Measurements from ENCODE around the gene RIC8A. TPM values are rescaled to one million over a fixed set of nuclear protein-coding genes. Genes with fewer than 3 reads are reported as not detected.

RIC8A gene
- total and polyA plus RNA-seq, 2 of the 13 experiments (the other 11 are each of a cell fraction or from before 2014, with no cell fraction given) = 62.1 to 63.8 TPM

DNA sequence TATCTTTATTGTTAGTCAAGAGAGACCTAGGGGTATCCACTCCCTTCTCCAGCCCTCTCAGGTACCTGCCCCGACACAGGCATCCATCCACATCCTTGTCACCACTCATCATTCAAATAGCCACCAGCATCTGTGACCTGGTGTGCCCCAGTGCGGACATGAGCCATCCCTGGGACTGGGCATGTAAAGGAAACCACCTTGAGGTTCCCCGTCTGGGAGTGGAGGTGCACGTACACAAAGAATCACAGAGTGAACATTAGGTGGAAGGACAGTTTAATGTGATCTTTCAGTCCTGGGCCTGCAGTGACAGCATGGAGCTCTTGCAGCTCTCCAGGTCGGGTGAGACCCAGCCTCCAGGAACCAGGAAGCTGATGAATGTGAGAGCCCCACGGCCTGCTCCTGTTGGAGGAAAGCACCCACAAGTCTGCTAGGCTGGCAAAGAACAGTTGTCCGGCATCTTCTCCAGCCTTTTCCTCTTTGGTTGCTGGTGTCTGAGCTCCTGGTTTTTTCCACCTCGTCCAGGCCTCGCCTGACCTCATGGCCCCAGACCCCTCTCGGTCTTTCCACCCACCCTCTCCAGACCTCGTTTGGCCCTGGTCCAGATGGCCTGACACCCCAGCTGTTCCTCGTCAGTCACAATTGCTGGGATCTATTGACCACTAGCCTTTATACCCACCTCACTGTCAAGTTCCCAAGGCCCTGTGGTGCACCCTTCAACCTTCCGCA, 45.8 kb downstream of the RIC8A start:
- ChIA-PET CTCF (ENCODE audit: low intra/inter-chr PET ratio, low total read pairs) (no interaction called here), POLR2A (no interaction called here)
- intact Hi-C loops (cut with micrococcal nuclease; ENCODE audit: unreplicated experiment) = no loop called here
- Histone ChIP-seq H3K4me2 (ENCODE audit: low read depth, low read length) (no peak overlapping the region), H3K4me1 (ENCODE audit: insufficient read depth, low read length) (peaks cover 8% of the 10 kb centered on the region; the same call in 1 of the 2 replicates), H3K36me3 (replicated peaks in 1 of 2; ENCODE audit: control insufficient read depth in 1 of 2, insufficient read depth in 2 of 2, low read length in 2 of 2) (peaks cover 28 to 40% of the 10 kb centered on the region in 2 experiments; a peak in 4 of 5 replicates), H3K79me2 (ENCODE audit: insufficient read depth, low read length) (no peaks in the 10 kb centered on the region), H3K27ac (ENCODE audit: extremely low read length, insufficient read depth, low read length) (no peak overlapping the region), H3K9me3 (ENCODE audit: low read length) (no peaks in the 10 kb centered on the region), H3K27me3 (ENCODE audit: control insufficient read depth in 1 of 2, insufficient read depth in 2 of 2, low read length in 2 of 2) (no peaks in the 10 kb centered on the region), H3K4me3 (replicated peaks in 1 of 3; ENCODE audit: insufficient read depth in 1 of 3, low read depth in 2 of 3, low read length in 3 of 3) (no peak overlapping the region), H4K20me1 (ENCODE audit: insufficient read depth, low read length) (no peaks in the 10 kb centered on the region), H3K9ac (ENCODE audit: insufficient read depth, low read depth, low read length) (no peak overlapping the region), H2AFZ (ENCODE audit: low read length) (no peak overlapping the region)
- BruUV-seq (replicated peaks) = no TSS peak
- TF ChIP-seq RBM22 (optimal IDR thresholded peaks at IDR 0.05; ENCODE audit: low read length) (peak; percentile 72), JUN (CRISPR knock-in tag; IDR thresholded peaks at IDR 0.05) (no peak)
- ATAC-seq (no peak), DNase-seq (ENCODE audit: low spot score) (no peak), FAIRE-seq (no peak)
- WGBS (ENCODE audit: low lambda C conversion rate) = 92% methylated on average over 12 of the region's 13 CpGs
- in situ Hi-C loops (cut with HindIII; ENCODE audit: extremely low pct_ligation_motif_present, low pct_unique_long_range_greater_than_20kb) = no loop called here

- FAIRE-seq (no peak), ATAC-seq (no peak), DNase-seq (ENCODE audit: low spot score) (no peak)
- no peak overlapping the region for H3K9ac ChIP-seq (ENCODE audit: insufficient read depth, low read depth, low read length)
- peaks cover 24 to 34% of the 10 kb centered on the region in 2 experiments; a peak in 4 of 5 replicates for H3K36me3 ChIP-seq (replicated peaks in 1 of 2; ENCODE audit: control insufficient read depth in 1 of 2, insufficient read depth in 2 of 2, low read length in 2 of 2)
- TF ChIP-seq ZNF124 (CRISPR knock-in tag; IDR thresholded peaks at IDR 0.05) = no peak
- no peak for TF ChIP-seq ZIK1 (CRISPR knock-in tag; IDR thresholded peaks at IDR 0.05; ENCODE audit: borderline replicate concordance, low read depth)
- no peak for TF ChIP-seq BCL6 (CRISPR knock-in tag; IDR thresholded peaks at IDR 0.05)
- no peak for TF ChIP-seq ZNF768 (CRISPR knock-in tag; IDR thresholded peaks at IDR 0.05)
- TF ChIP-seq ZNF550 (CRISPR knock-in tag; IDR thresholded peaks at IDR 0.05; ENCODE audit: borderline replicate concordance) = no peak
- no peak for TF ChIP-seq ZNF512B (CRISPR knock-in tag; IDR thresholded peaks at IDR 0.05; ENCODE audit: borderline replicate concordance)
- no peak for TF ChIP-seq HDAC6 (IDR thresholded peaks at IDR 0.05; ENCODE audit: low read depth, low read length)
- no peak for TF ChIP-seq MZF1 (CRISPR knock-in tag; IDR thresholded peaks at IDR 0.05; ENCODE audit: borderline replicate concordance)
- TF ChIP-seq CENPX (CRISPR knock-in tag; IDR thresholded peaks at IDR 0.05) = no peak
- TF ChIP-seq ZNF616 (CRISPR knock-in tag; IDR thresholded peaks at IDR 0.05; ENCODE audit: low read depth) = no peak
- no peak for TF ChIP-seq IKZF1 (IDR thresholded peaks at IDR 0.05)
- peaks cover 8% of the 10 kb centered on the region; the same call in 1 of the 2 replicates for H3K4me1 ChIP-seq (ENCODE audit: insufficient read depth, low read length)
- intact Hi-C loops (cut with micrococcal nuclease; ENCODE audit: unreplicated experiment) = no loop called here
- CTCF ChIA-PET (ENCODE audit: low intra/inter-chr PET ratio, low total read pairs) = no interaction called here
- POLR2A ChIA-PET = no interaction called here
- BruUV-seq (replicated peaks) = no TSS peak
- in situ Hi-C loops (cut with HindIII; ENCODE audit: extremely low pct_ligation_motif_present, low pct_unique_long_range_greater_than_20kb) = no loop called here
- no peaks in the 10 kb centered on the region for H4K20me1 ChIP-seq (ENCODE audit: insufficient read depth, low read length)
- H3K4me3 ChIP-seq (replicated peaks in 1 of 3; ENCODE audit: insufficient read depth in 1 of 3, low read depth in 2 of 3, low read length in 3 of 3) = no peak overlapping the region
- H3K9me3 ChIP-seq (ENCODE audit: low read length) = no peaks in the 10 kb centered on the region
- no peaks in the 10 kb centered on the region for H3K79me2 ChIP-seq (ENCODE audit: insufficient read depth, low read length)
- no peak overlapping the region for H3K4me2 ChIP-seq (ENCODE audit: low read depth, low read length)
- no peak overlapping the region for H2AFZ ChIP-seq (ENCODE audit: low read length)
- no peak overlapping the region for H3K27ac ChIP-seq (ENCODE audit: extremely low read length, insufficient read depth, low read length)
- no peaks in the 10 kb centered on the region for H3K27me3 ChIP-seq (ENCODE audit: control insufficient read depth in 1 of 2, insufficient read depth in 2 of 2, low read length in 2 of 2)
- 95% methylated on average over 5 of the region's 5 CpGs for WGBS (ENCODE audit: low lambda C conversion rate)
Measured at GRCh38 chr11:253886-254270, 46.4 kb downstream of the RIC8A start.
